Measurements from ENCODE around the gene MUC20.

Gene MUC20

GRCh38 chr3:195700319-195700718 lies 20.5 kb upstream of the MUC20 start:
- POLR2A ChIA-PET = no interaction called here
- H3K4me3 ChIP-seq (ENCODE audit: low read depth, low read length) = no peak overlapping the region
- TF ChIP-seq CTCF (IDR thresholded peaks at IDR 0.05; ENCODE audit: insufficient read depth, low read length, missing control alignments) = no peak
- DNase-seq (ENCODE audit: low read depth, low spot score) = no peak
- CTCF ChIA-PET = no interaction called here

GRCh38 chr3:195701042-195701915 lies 19.5 kb upstream of the MUC20 start:
- no peak for DNase-seq (ENCODE audit: low read depth, low spot score)
- no peak for TF ChIP-seq CTCF (IDR thresholded peaks at IDR 0.05; ENCODE audit: insufficient read depth, low read length, missing control alignments)
- POLR2A ChIA-PET = no interaction called here
- H3K4me3 ChIP-seq (ENCODE audit: low read depth, low read length) = no peak overlapping the region
- CTCF ChIA-PET = interaction anchor here (0.9 kb wide), 1 partner anchor 162 kb away, joined by 3 read pairs; no protein-coding TSS in a partner anchor

- no peak for DNase-seq (ENCODE audit: low read depth, low spot score)
- no peak for TF ChIP-seq CTCF (IDR thresholded peaks at IDR 0.05; ENCODE audit: insufficient read depth, low read length, missing control alignments)
- ChIA-PET POLR2A (no interaction called here), CTCF (interaction anchor here (3.7 kb wide), 1 partner anchor 147 kb away, joined by 12 read pairs; no protein-coding TSS in a partner anchor)
- H3K4me3 ChIP-seq (ENCODE audit: low read depth, low read length) = no peak overlapping the region
Measured at GRCh38 chr3:195703776-195704175, 17.0 kb upstream of the MUC20 start.

GRCh38 chr3:195704433-195704999 lies 16.3 kb upstream of the MUC20 start:
- CTCF ChIA-PET = interaction anchor here (3.7 kb wide), 1 partner anchor 146 kb away, joined by 12 read pairs; no protein-coding TSS in a partner anchor
- H3K4me3 ChIP-seq (ENCODE audit: low read depth, low read length) = no peak overlapping the region
- DNase-seq (ENCODE audit: low read depth, low spot score) = no peak
- TF ChIP-seq CTCF (IDR thresholded peaks at IDR 0.05; ENCODE audit: insufficient read depth, low read length, missing control alignments) = no peak
- POLR2A ChIA-PET = no interaction called here

GRCh38 chr3:195705081-195705991 lies 15.4 kb upstream of the MUC20 start:
- no peak for TF ChIP-seq CTCF (IDR thresholded peaks at IDR 0.05; ENCODE audit: insufficient read depth, low read length, missing control alignments)
- CTCF ChIA-PET = interaction anchor here (3.7 kb wide), 1 partner anchor 145 kb away, joined by 12 read pairs; no protein-coding TSS in a partner anchor

More at GRCh38 chr3:195705081-195705991, 15.4 kb upstream of the MUC20 start:
- POLR2A ChIA-PET = no interaction called here
- no peak for DNase-seq (ENCODE audit: low read depth, low spot score)
- no peak overlapping the region for H3K4me3 ChIP-seq (ENCODE audit: low read depth, low read length)
